NCI-H128 (cell line): ENCODE measurements around the gene RUNX2.
"Not testable (repeated sequence)": the region's sequence is repeated elsewhere in the genome, so short reads cannot be mapped to it uniquely, and the experiment has no call there.

Experiments used
- DNase-seq: peaks from one replicate; lab custom pipeline; 2025; ENCODE audit not compliant: unreplicated experiment; lab: John Stamatoyannopoulos, UW

Gene RUNX2

GRCh38 chr6:45548657-45549515 is 220.8 kb downstream of the RUNX2 start:
- no peak for DNase-seq

GRCh38 chr6:45552536-45552935 is 224.4 kb downstream of the RUNX2 start:
- DNase-seq = no peak

GRCh38 chr6:45553730-45554344 is 225.7 kb downstream of the RUNX2 start:
- DNase-seq = no peak

- no peak for DNase-seq
These were observed 226.5 kb downstream of the RUNX2 start for GRCh38 chr6:45554591-45554990.

GRCh38 chr6:45555981-45556771 is 228.0 kb downstream of the RUNX2 start:
- DNase-seq = no peak

- DNase-seq = no peak
These were observed 228.7 kb downstream of the RUNX2 start for GRCh38 chr6:45556828-45557227.

- no peak for DNase-seq
These were observed 229.3 kb downstream of the RUNX2 start for GRCh38 chr6:45557454-45557853.

GRCh38 chr6:45558858-45559257 is 230.7 kb downstream of the RUNX2 start:
- DNase-seq = no peak

GRCh38 chr6:45560321-45560820 is 232.2 kb downstream of the RUNX2 start:
- DNase-seq = not testable (repeated sequence)

GRCh38 chr6:45562171-45562570 is 234.0 kb downstream of the RUNX2 start:
- DNase-seq = no peak

GRCh38 chr6:45563041-45563440 is 234.9 kb downstream of the RUNX2 start:
- DNase-seq = no peak

GRCh38 chr6:45563844-45564243 is 235.7 kb downstream of the RUNX2 start:
- DNase-seq = no peak

- DNase-seq = no peak
These were observed 238.8 kb downstream of the RUNX2 start for GRCh38 chr6:45566882-45567281.

- DNase-seq = no peak
These were observed 239.7 kb downstream of the RUNX2 start for GRCh38 chr6:45567879-45568278.

- no peak for DNase-seq
These were observed 240.5 kb downstream of the RUNX2 start for GRCh38 chr6:45568626-45569025.

GRCh38 chr6:45569210-45569945 is 241.2 kb downstream of the RUNX2 start:
- DNase-seq = no peak

GRCh38 chr6:45571159-45571558 is 243.0 kb downstream of the RUNX2 start:
- DNase-seq = no peak

- no peak for DNase-seq
These were observed 244.7 kb downstream of the RUNX2 start for GRCh38 chr6:45572833-45573232.

- no peak for DNase-seq
These were observed 245.9 kb downstream of the RUNX2 start for GRCh38 chr6:45574014-45574461.

- DNase-seq = no peak
These were observed 246.8 kb downstream of the RUNX2 start for GRCh38 chr6:45574885-45575284.
